ENCODE data around the gene LLGL2. TPM values are rescaled to one million over a fixed set of nuclear protein-coding genes. Genes with fewer than 3 reads are reported as not detected.

The LLGL2 gene
- total and polyA plus RNA-seq, 7 donors: 1.4 to 3.3 (median 1.5) TPM

DNA sequence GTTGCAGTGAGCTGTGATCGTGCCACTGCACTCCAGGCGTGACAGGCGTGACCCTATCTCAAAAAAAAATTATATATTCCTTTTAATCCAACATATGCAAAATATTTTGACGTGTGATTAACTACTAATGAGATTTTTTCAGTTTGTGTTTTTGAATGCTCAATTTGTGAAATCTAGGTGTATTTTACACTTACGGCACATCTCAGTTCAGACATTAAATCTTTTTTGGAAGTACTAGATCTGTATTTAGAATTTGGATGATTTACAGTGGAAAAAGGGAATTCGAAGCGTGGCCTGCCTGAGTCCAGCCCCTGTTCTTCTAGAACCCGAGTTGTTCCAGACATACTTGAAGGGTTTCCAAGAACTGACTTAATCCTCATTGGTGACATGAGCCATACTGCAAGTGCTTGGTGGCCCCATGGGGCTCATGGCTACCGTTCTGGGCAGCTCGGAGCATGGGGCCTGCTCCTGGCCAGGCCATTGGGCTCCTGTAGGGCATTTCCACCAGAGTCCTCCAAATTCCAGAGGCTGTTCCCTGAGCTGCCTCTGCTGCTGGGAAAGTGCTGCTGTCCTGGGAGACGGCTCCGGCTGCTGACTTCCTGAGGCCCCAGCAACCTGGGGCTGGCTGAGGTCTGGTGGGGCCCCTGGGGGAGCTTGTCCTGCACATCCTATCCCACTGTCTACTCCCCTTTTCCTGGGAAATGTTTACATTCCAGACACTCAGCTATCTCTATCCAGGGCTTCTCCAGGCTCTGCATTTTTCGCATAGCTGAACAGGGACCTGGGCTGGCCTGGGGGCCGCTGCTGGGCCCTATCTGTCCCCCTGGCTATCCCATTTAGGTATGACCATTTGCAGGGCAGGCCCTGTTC lies 27.2 kb downstream of the LLGL2 start:
- no peaks in the 10 kb centered on the region for H3K36me3 ChIP-seq (ENCODE audit: insufficient read depth in 1 of 2, low read depth in 1 of 2)
- no peaks in the 10 kb centered on the region for H3K9me3 ChIP-seq
- H3K27me3 ChIP-seq (ENCODE audit: insufficient read depth in 3 of 3, low read length in 2 of 3): no peaks in the 10 kb centered on the region
- no peak overlapping the region for H3K4me3 ChIP-seq
- no peak overlapping the region for H3K27ac ChIP-seq
- intact Hi-C loops (cut with DNase I): no loop called here
- ATAC-seq (no peak), DNase-seq (no peak)
- no peaks in the 10 kb centered on the region for H3K4me1 ChIP-seq
- TF ChIP-seq, protein P1, sequence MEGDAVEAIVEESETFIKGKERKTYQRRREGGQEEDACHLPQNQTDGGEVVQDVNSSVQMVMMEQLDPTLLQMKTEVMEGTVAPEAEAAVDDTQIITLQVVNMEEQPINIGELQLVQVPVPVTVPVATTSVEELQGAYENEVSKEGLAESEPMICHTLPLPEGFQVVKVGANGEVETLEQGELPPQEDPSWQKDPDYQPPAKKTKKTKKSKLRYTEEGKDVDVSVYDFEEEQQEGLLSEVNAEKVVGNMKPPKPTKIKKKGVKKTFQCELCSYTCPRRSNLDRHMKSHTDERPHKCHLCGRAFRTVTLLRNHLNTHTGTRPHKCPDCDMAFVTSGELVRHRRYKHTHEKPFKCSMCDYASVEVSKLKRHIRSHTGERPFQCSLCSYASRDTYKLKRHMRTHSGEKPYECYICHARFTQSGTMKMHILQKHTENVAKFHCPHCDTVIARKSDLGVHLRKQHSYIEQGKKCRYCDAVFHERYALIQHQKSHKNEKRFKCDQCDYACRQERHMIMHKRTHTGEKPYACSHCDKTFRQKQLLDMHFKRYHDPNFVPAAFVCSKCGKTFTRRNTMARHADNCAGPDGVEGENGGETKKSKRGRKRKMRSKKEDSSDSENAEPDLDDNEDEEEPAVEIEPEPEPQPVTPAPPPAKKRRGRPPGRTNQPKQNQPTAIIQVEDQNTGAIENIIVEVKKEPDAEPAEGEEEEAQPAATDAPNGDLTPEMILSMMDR (IDR thresholded peaks at IDR 0.05): no peak
- 53 to 72% (median 71%) methylated on average over 14 of the region's 14 CpGs for WGBS, 3 donors

DNA sequence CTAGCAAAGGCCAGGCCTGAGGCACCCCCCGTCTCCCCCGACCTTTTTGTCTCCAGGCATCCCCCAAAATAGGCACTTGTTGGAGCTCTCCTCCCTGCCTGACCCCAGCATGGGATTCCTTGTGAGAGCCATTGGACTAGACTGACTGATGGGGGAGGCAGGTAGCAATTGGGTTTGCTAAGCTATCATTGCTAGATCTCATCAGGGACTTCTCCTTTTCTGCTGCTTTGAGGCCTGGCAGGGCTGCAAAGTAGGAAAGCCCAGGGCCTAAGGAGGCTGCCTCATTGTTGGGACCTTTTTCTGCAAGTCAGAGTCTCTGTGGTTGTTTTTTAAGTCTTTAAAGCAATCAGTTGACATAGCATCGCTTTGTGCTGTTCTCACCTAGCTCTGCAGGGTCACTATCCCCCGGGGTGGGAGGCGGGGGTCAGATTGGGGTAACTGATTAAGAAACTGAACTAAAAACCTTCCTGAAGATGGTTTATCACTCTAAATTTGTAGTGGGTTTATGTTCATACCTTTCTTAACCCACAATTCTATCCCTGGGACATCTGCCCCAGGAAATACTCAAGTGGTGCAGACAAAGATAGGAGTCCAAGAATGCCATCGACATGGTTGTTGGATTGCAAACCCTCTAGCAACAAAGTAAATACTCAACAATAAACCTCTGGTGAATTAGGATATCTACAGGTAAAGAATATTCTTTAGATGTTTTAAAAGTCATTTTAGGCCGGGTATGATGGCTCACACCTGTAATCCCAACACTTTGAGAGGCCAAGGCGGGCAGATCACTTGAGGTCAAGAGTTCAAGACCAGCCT lies 28.0 kb downstream of the LLGL2 start:
- Histone ChIP-seq H3K27ac (no peak overlapping the region), H3K27me3 (ENCODE audit: insufficient read depth in 3 of 3, low read length in 2 of 3) (no peaks in the 10 kb centered on the region), H3K4me3 (no peak overlapping the region), H3K36me3 (ENCODE audit: insufficient read depth in 1 of 2, low read depth in 1 of 2) (no peaks in the 10 kb centered on the region), H3K9me3 (no peaks in the 10 kb centered on the region), H3K4me1 (no peaks in the 10 kb centered on the region)
- 86 to 90% (median 88%) methylated on average over 8 of the region's 8 CpGs for WGBS, 3 donors
- TF ChIP-seq, protein P1 (IDR thresholded peaks at IDR 0.05): no peak
- no peak for ATAC-seq
- intact Hi-C loops (cut with DNase I): no loop called here
- no peak for DNase-seq

DNA sequence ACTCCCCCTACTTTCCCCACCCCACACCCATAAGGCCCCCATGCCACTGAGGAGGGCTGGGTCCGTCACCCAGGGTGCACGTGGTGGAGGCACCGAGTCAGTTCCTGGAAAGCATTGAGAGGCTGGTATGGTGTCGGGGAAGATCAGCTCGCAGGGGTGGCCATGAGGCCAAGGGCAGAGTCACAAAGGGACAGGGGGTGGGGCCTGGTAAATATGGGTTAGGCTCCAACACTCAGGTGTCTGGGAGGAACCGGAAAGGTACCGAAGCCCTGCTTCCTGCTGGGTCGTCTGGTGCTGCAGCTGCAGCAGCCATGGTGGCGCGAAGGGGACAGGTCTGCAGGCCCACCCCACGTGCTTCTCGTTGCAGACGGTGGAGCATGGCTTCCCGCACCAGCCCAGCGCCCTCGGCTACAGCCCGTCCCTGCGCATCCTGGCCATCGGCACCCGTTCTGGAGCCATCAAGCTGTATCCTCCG lies 30.2 kb downstream of the LLGL2 start:
- no peaks in the 10 kb centered on the region for H3K27me3 ChIP-seq (ENCODE audit: insufficient read depth in 3 of 3, low read length in 2 of 3)
- TF ChIP-seq, protein P1 (IDR thresholded peaks at IDR 0.05): no peak
- H3K36me3 ChIP-seq (ENCODE audit: insufficient read depth in 1 of 2, low read depth in 1 of 2): no peaks in the 10 kb centered on the region
- intact Hi-C loops (cut with DNase I): no loop called here
- DNase-seq: no peak
- no peaks in the 10 kb centered on the region for H3K9me3 ChIP-seq
- H3K27ac ChIP-seq: no peak overlapping the region
- WGBS, 3 donors: 93 to 95% (median 93%) methylated on average over 21 of the region's 21 CpGs
- no peaks in the 10 kb centered on the region for H3K4me1 ChIP-seq
- no peak overlapping the region for H3K4me3 ChIP-seq
- no peak for ATAC-seq

DNA sequence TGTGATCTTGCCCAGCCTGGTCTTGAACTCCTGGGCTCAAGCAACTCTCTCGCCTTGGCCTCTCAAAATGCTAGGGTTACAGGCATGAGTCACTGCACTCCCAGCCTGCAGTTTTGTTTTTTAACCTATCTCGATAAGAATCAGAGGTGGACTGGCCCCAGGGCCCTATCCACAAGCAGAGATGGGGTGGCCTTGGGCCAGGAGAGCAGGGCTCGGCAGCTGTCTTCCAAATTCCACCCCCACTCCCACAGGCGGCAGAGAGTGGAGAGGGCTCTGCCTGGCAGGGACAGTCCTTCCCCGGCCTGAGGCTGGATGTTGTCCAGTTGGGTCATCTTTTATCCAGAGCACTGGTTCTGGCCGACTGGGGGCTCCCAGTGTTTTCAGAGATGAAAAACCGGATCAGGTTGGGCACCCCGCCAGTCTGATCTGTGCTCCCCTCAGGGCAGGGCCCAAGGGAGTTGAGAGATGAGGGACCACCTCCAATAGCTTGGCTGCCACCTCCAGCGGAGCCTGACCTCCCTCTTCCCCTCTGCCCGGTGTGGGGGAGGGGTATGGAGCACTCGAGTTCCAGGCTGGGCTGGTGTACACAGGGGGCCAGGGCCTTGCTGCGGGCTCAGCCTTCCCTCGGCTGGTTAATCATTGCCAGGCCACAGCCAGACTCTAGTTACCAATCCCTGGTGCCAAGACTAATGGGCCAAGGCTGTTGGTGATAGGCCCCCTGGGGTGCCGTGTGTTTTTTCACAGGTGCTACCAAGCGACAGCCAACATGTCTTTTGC lies 31.8 kb downstream of the LLGL2 start:
- Histone ChIP-seq H3K27ac (no peak overlapping the region), H3K27me3 (ENCODE audit: insufficient read depth in 3 of 3, low read length in 2 of 3) (no peaks in the 10 kb centered on the region), H3K9me3 (no peaks in the 10 kb centered on the region), H3K4me1 (no peaks in the 10 kb centered on the region), H3K36me3 (ENCODE audit: insufficient read depth in 1 of 2, low read depth in 1 of 2) (no peaks in the 10 kb centered on the region), H3K4me3 (no peak overlapping the region)
- DNase-seq: no peak
- intact Hi-C loops (cut with DNase I): no loop called here
- 33 to 40% (median 34%) methylated on average over 14 to 15 of the region's 15 CpGs for WGBS, 3 donors
- peak; percentile 47 to 55 (median 49) for ATAC-seq
- TF ChIP-seq, protein P1 (IDR thresholded peaks at IDR 0.05): no peak

Measured in psoas muscle (tissue), 8 donors.